WTC11 (cell line): ENCODE data around the gene ANO3.

Source experiments
- NR1H2 ChIP-seq: sonication (generic); formaldehyde crosslinking; IDR thresholded peaks from 2 replicates; pipeline ENCODE4 v1.9.0; 2021; ENCODE audit warnings: mild to moderate bottlenecking, moderate library complexity, missing genetic modification reagents
- ZBTB21 ChIP-seq: sonication (generic); formaldehyde crosslinking; IDR thresholded peaks from 2 replicates; pipeline ENCODE4 v1.8.1; 2023; ENCODE audit warnings: mild to moderate bottlenecking, missing genetic modification reagents, borderline replicate concordance
- ZNF232 ChIP-seq: sonication (generic); formaldehyde crosslinking; IDR thresholded peaks from 2 replicates; pipeline ENCODE4 v1.8.0; 2022; ENCODE audit warnings: mild to moderate bottlenecking, missing genetic modification reagents
- TF ChIP-seq, protein P1 (sequence below): fragments of 200-600 bp; IDR thresholded peaks from 2 replicates; pipeline ENCODE4 v1.8.0; 2022; ENCODE audit warnings: antibody characterized with exemption
- TF ChIP-seq, protein P2 (sequence below): sonication (generic); formaldehyde crosslinking; conservative IDR thresholded peaks from 2 replicates; pipeline ENCODE4 v1.8.1; 2022; ENCODE audit warnings: mild to moderate bottlenecking, missing genetic modification reagents
- TF ChIP-seq, protein P3 (sequence below): sonication (generic); formaldehyde crosslinking; IDR thresholded peaks from 2 replicates; pipeline ENCODE4 v1.8.1; 2023; ENCODE audit warnings: mild to moderate bottlenecking, missing genetic modification reagents
- TF ChIP-seq, protein P4 (sequence below): sonication (generic); formaldehyde crosslinking; IDR thresholded peaks from 2 replicates; pipeline ENCODE4 v1.8.1; 2023; ENCODE audit warnings: mild to moderate bottlenecking, missing genetic modification reagents, moderate library complexity
- TF ChIP-seq, protein P5 (sequence below): sonication (generic); formaldehyde crosslinking; IDR thresholded peaks from 2 replicates; pipeline ENCODE4 v1.8.1; 2023; ENCODE audit warnings: mild to moderate bottlenecking, missing genetic modification reagents, moderate library complexity

DNA sequence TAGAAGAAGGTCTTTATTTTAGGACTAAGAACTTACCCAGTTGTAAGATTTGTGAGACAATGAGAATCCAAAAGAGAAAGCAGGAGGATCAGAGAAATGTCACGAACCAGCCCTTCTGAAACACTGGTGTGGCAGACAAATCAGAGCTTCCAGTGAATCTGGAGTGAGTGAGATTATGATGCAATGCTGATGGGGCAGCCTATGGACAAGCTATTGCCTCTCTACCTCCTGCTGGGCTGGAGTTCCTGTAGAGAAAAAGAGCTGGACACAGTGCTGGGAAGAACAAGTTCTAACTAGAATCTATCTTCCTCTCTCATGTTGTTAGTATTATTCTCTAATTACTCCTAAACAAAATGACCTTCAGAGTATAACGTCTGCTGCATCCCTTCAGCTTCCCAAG lies 12.0 kb upstream of the ANO3 start:
- TF ChIP-seq, protein P1, sequence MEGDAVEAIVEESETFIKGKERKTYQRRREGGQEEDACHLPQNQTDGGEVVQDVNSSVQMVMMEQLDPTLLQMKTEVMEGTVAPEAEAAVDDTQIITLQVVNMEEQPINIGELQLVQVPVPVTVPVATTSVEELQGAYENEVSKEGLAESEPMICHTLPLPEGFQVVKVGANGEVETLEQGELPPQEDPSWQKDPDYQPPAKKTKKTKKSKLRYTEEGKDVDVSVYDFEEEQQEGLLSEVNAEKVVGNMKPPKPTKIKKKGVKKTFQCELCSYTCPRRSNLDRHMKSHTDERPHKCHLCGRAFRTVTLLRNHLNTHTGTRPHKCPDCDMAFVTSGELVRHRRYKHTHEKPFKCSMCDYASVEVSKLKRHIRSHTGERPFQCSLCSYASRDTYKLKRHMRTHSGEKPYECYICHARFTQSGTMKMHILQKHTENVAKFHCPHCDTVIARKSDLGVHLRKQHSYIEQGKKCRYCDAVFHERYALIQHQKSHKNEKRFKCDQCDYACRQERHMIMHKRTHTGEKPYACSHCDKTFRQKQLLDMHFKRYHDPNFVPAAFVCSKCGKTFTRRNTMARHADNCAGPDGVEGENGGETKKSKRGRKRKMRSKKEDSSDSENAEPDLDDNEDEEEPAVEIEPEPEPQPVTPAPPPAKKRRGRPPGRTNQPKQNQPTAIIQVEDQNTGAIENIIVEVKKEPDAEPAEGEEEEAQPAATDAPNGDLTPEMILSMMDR = no peak
- TF ChIP-seq, protein P2, sequence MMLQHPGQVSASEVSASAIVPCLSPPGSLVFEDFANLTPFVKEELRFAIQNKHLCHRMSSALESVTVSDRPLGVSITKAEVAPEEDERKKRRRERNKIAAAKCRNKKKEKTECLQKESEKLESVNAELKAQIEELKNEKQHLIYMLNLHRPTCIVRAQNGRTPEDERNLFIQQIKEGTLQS (CRISPR knock-in tag) = no peak
- TF ChIP-seq, protein P3, sequence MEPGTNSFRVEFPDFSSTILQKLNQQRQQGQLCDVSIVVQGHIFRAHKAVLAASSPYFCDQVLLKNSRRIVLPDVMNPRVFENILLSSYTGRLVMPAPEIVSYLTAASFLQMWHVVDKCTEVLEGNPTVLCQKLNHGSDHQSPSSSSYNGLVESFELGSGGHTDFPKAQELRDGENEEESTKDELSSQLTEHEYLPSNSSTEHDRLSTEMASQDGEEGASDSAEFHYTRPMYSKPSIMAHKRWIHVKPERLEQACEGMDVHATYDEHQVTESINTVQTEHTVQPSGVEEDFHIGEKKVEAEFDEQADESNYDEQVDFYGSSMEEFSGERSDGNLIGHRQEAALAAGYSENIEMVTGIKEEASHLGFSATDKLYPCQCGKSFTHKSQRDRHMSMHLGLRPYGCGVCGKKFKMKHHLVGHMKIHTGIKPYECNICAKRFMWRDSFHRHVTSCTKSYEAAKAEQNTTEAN = no peak
- TF ChIP-seq, protein P4, sequence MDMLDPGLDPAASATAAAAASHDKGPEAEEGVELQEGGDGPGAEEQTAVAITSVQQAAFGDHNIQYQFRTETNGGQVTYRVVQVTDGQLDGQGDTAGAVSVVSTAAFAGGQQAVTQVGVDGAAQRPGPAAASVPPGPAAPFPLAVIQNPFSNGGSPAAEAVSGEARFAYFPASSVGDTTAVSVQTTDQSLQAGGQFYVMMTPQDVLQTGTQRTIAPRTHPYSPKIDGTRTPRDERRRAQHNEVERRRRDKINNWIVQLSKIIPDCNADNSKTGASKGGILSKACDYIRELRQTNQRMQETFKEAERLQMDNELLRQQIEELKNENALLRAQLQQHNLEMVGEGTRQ = no peak
- TF ChIP-seq NR1H2 (no peak), ZNF232 (CRISPR knock-in tag) (no peak), ZBTB21 (CRISPR knock-in tag) (no peak)
- TF ChIP-seq, protein P5, sequence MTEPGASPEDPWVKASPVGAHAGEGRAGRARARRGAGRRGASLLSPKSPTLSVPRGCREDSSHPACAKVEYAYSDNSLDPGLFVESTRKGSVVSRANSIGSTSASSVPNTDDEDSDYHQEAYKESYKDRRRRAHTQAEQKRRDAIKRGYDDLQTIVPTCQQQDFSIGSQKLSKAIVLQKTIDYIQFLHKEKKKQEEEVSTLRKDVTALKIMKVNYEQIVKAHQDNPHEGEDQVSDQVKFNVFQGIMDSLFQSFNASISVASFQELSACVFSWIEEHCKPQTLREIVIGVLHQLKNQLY (CRISPR knock-in tag) = no peak
